SK-N-MC (cell line): ENCODE measurements around the gene MAGI1.

Source experiments
- DNase-seq: peaks from one replicate; pipeline ENCODE4 v3.0.0-alpha.2; 2011; ENCODE audit warnings: low read depth, low spot score
- H3K27ac ChIP-seq: fragments of 200-600 bp; sonication (generic); 2 replicates; pipeline ENCODE4 v1.5.1; 2016; ENCODE audit warnings: mixed run types
- H3K36me3 ChIP-seq: fragments of 200-600 bp; sonication (generic); 2 replicates; pipeline ENCODE4 v1.6.1; 2017; ENCODE audit warnings: antibody characterized with exemption, low read length, mixed read lengths; ENCODE audit not compliant: insufficient read depth
- H3K4me3 ChIP-seq: fragments of 200-600 bp; sonication (generic); 2 replicates; pipeline ENCODE4 v1.5.1; 2016
- H3K9ac ChIP-seq: fragments of 200-600 bp; sonication (generic); 2 replicates; pipeline ENCODE4 v1.8.0; 2017; ENCODE audit warnings: mixed run types, mixed read lengths; ENCODE audit not compliant: insufficient read length
- H3K9me3 ChIP-seq: fragments of 200-600 bp; sonication (generic); 2 replicates; pipeline ENCODE4 v1.6.1; 2017; ENCODE audit warnings: low read depth, mild to moderate bottlenecking, antibody characterized with exemption, low read length, moderate library complexity, mixed read lengths
- EZH2 ChIP-seq: fragments of 200-600 bp; sonication (generic); IDR thresholded peaks from one replicate; pipeline ENCODE4 v1.6.1; 2017; ENCODE audit warnings: antibody characterized with exemption
- FOXP2 ChIP-seq: optimal IDR thresholded peaks from 2 replicates; pipeline ENCODE3; 2011; ENCODE audit warnings: mild to moderate bottlenecking, moderate library complexity; ENCODE audit not compliant: insufficient read depth; ENCODE audit errors: extremely low read length, control extremely low read depth
- POLR2AphosphoS5 ChIP-seq: IDR thresholded peaks from 2 replicates; pipeline ENCODE4 v1.6.1; 2012; ENCODE audit warnings: mild to moderate bottlenecking, low read depth, low read length, borderline replicate concordance

The MAGI1 gene

GRCh38 chr3:65953881-65954733 is 84.6 kb downstream of the MAGI1 start:
- TF ChIP-seq FOXP2 (no peak), POLR2AphosphoS5 (no peak), EZH2 (no peak)
- Histone ChIP-seq H3K9me3 (no peaks in the 10 kb centered on the region), H3K9ac (peak overlapping the region; percentile 29), H3K36me3 (no peaks in the 10 kb centered on the region), H3K4me3 (no peak overlapping the region), H3K27ac (peak overlapping the region; percentile 86)
- no peak for DNase-seq

GRCh38 chr3:65953301-65953812 is 85.4 kb downstream of the MAGI1 start:
- Histone ChIP-seq H3K9me3 (no peaks in the 10 kb centered on the region), H3K9ac (peak overlapping the region; percentile 29), H3K27ac (peak overlapping the region; percentile 86), H3K4me3 (no peak overlapping the region), H3K36me3 (no peaks in the 10 kb centered on the region)
- DNase-seq, result no peak
- TF ChIP-seq FOXP2 (no peak), EZH2 (no peak), POLR2AphosphoS5 (no peak)

GRCh38 chr3:65952842-65953241 is 85.9 kb downstream of the MAGI1 start:
- Histone ChIP-seq H3K9ac (no peak overlapping the region), H3K27ac (no peak overlapping the region), H3K4me3 (no peak overlapping the region), H3K36me3 (no peaks in the 10 kb centered on the region), H3K9me3 (no peaks in the 10 kb centered on the region)
- TF ChIP-seq EZH2 (no peak), POLR2AphosphoS5 (no peak), FOXP2 (no peak)
- DNase-seq, result no peak

- no peak for TF ChIP-seq EZH2
- TF ChIP-seq POLR2AphosphoS5, result no peak
- peak overlapping the region; percentile 99 for H3K27ac ChIP-seq
- no peak for DNase-seq
- no peaks in the 10 kb centered on the region for H3K9me3 ChIP-seq
- H3K4me3 ChIP-seq, result 0 out of 2 replicates have a peak overlapping the region, but pooled peaks have one; percentile 12
- H3K36me3 ChIP-seq, result no peaks in the 10 kb centered on the region
- no peak overlapping the region for H3K9ac ChIP-seq
Observed at GRCh38 chr3:65951836-65952505, 86.7 kb downstream of the MAGI1 start.

GRCh38 chr3:65950340-65951326 is 88.1 kb downstream of the MAGI1 start:
- H3K36me3 ChIP-seq, result no peaks in the 10 kb centered on the region
- peak; percentile 51; the same call in 1 of the 2 replicates for TF ChIP-seq POLR2AphosphoS5
- TF ChIP-seq EZH2, result no peak
- DNase-seq, result peak; percentile 97
- peak overlapping the region; percentile 99 for H3K27ac ChIP-seq
- peak overlapping the region; percentile 28 for H3K9ac ChIP-seq
- H3K4me3 ChIP-seq, result peak overlapping the region; percentile 54; the same call in 1 of the 2 replicates
- no peaks in the 10 kb centered on the region for H3K9me3 ChIP-seq

GRCh38 chr3:65948841-65949573 is 89.7 kb downstream of the MAGI1 start:
- TF ChIP-seq POLR2AphosphoS5 (no peak), EZH2 (no peak), FOXP2 (no peak)
- peak overlapping the region; percentile 96 for H3K27ac ChIP-seq
- no peaks in the 10 kb centered on the region for H3K9me3 ChIP-seq
- H3K36me3 ChIP-seq, result no peaks in the 10 kb centered on the region
- no peak for DNase-seq
- no peak overlapping the region for H3K9ac ChIP-seq
- no peak overlapping the region for H3K4me3 ChIP-seq

GRCh38 chr3:65946438-65946837 is 92.3 kb downstream of the MAGI1 start:
- Histone ChIP-seq H3K4me3 (no peak overlapping the region), H3K36me3 (no peaks in the 10 kb centered on the region), H3K27ac (peak overlapping the region; percentile 30; the same call in 1 of the 2 replicates), H3K9me3 (no peaks in the 10 kb centered on the region), H3K9ac (no peak overlapping the region)
- no peak for DNase-seq
- no peak for TF ChIP-seq FOXP2
- no peak for TF ChIP-seq EZH2
- no peak for TF ChIP-seq POLR2AphosphoS5
